Measurements from ENCODE around the gene FAM171A2.
"Not testable (repeated sequence)": the region's sequence is repeated elsewhere in the genome, so short reads cannot be mapped to it uniquely, and the experiment has no call there.

Gene FAM171A2

GRCh38 chr17:44383363-44383762 lies 19.7 kb upstream of the FAM171A2 start:
- DNase-seq, result no peak

GRCh38 chr17:44382917-44383316 lies 19.3 kb upstream of the FAM171A2 start:
- DNase-seq, result no peak

GRCh38 chr17:44381810-44382305 lies 18.2 kb upstream of the FAM171A2 start:
- DNase-seq, result no peak

- no peak for DNase-seq
Observed at GRCh38 chr17:44380767-44381166, 17.1 kb upstream of the FAM171A2 start.

- no peak for DNase-seq
Observed at GRCh38 chr17:44379887-44380286, 16.2 kb upstream of the FAM171A2 start.

- no peak for DNase-seq
Observed at GRCh38 chr17:44378171-44378705, 14.6 kb upstream of the FAM171A2 start.

GRCh38 chr17:44376779-44377178 lies 13.1 kb upstream of the FAM171A2 start:
- DNase-seq, result no peak

GRCh38 chr17:44376124-44376523 lies 12.5 kb upstream of the FAM171A2 start:
- DNase-seq, result no peak

GRCh38 chr17:44375196-44376017 lies 11.8 kb upstream of the FAM171A2 start:
- DNase-seq, result no peak

- DNase-seq, result no peak
Observed at GRCh38 chr17:44374306-44375195, 10.9 kb upstream of the FAM171A2 start.

GRCh38 chr17:44372036-44372435 lies 8.4 kb upstream of the FAM171A2 start:
- DNase-seq, result no peak

- DNase-seq, result not testable (repeated sequence)
Observed at GRCh38 chr17:44369414-44370023, 5.9 kb upstream of the FAM171A2 start.

- DNase-seq, result not testable (repeated sequence)
Observed at GRCh38 chr17:44368391-44369243, 5.0 kb upstream of the FAM171A2 start.

- DNase-seq, result no peak
Observed at GRCh38 chr17:44367231-44367979, 3.8 kb upstream of the FAM171A2 start.

GRCh38 chr17:44365051-44365450 lies 1.4 kb upstream of the FAM171A2 start:
- DNase-seq, result not testable (repeated sequence)

- DNase-seq, result no peak
Observed at GRCh38 chr17:44362949-44363612, 572 bp downstream of the FAM171A2 start.

GRCh38 chr17:44362459-44362948 lies 1.1 kb downstream of the FAM171A2 start:
- DNase-seq, result no peak

GRCh38 chr17:44361292-44362260 lies 2.1 kb downstream of the FAM171A2 start:
- no peak for DNase-seq

GRCh38 chr17:44360826-44361225 lies 2.8 kb downstream of the FAM171A2 start:
- peak; percentile 55 for DNase-seq
